Ishikawa (cell line): ENCODE data around the gene CDHR3.

Source experiments
- CEBPB ChIP-seq: IDR thresholded peaks from 2 replicates; pipeline ENCODE4 v1.6.1; 2012
- EP300 ChIP-seq: IDR thresholded peaks from 2 replicates; pipeline ENCODE4 v1.6.1; 2012; ENCODE audit warnings: borderline replicate concordance
- RAD21 ChIP-seq: IDR thresholded peaks from 2 replicates; pipeline ENCODE4 v1.6.1; 2012; ENCODE audit warnings: low read depth
- TAF1 ChIP-seq: IDR thresholded peaks from 2 replicates; pipeline ENCODE4 v1.6.1; 2012; ENCODE audit warnings: low read depth, mild to moderate bottlenecking
- TEAD4 ChIP-seq: IDR thresholded peaks from 2 replicates; pipeline ENCODE4 v1.6.1; 2012
- TF ChIP-seq, protein P1 (sequence below): IDR thresholded peaks from 2 replicates; pipeline ENCODE4 v1.6.1; 2012; ENCODE audit warnings: low read depth, mild to moderate bottlenecking
- TF ChIP-seq, protein P2 (sequence below): IDR thresholded peaks from 2 replicates; pipeline ENCODE4 v1.6.1; 2012

DNA sequence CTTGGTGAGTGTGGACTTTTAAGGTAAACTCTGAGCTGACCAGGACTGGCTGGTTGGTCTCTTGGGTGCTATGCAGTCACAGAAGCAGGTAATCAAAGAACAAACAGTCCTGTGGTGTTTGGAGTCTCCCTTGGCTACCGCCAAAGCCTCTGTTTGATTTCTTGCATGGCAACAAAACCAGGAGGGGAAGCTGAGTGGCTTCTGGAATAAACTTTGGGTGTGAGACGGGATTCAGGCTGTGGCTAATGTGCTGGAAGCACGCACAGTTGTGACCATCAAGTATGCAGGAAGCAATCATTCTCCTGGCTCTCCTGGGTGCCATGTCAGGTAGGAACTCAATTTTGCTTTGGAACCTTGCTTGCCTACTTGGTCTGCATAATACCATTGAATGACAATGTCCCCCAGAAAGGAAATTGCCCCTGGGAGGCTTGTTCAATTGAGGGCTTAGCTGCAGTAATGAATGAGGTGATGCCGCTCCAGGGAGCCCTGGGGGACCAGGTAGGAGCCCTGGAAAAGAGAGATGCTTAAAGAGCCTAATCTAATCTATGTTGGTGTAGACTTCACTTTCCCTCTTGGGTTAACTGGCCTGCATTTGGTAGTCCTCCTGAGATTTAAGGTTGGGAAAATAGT, at the start of gene CDHR3:
- TF ChIP-seq, protein P1, sequence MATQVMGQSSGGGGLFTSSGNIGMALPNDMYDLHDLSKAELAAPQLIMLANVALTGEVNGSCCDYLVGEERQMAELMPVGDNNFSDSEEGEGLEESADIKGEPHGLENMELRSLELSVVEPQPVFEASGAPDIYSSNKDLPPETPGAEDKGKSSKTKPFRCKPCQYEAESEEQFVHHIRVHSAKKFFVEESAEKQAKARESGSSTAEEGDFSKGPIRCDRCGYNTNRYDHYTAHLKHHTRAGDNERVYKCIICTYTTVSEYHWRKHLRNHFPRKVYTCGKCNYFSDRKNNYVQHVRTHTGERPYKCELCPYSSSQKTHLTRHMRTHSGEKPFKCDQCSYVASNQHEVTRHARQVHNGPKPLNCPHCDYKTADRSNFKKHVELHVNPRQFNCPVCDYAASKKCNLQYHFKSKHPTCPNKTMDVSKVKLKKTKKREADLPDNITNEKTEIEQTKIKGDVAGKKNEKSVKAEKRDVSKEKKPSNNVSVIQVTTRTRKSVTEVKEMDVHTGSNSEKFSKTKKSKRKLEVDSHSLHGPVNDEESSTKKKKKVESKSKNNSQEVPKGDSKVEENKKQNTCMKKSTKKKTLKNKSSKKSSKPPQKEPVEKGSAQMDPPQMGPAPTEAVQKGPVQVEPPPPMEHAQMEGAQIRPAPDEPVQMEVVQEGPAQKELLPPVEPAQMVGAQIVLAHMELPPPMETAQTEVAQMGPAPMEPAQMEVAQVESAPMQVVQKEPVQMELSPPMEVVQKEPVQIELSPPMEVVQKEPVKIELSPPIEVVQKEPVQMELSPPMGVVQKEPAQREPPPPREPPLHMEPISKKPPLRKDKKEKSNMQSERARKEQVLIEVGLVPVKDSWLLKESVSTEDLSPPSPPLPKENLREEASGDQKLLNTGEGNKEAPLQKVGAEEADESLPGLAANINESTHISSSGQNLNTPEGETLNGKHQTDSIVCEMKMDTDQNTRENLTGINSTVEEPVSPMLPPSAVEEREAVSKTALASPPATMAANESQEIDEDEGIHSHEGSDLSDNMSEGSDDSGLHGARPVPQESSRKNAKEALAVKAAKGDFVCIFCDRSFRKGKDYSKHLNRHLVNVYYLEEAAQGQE, result no peak
- TF ChIP-seq EP300, result no peak
- no peak for TF ChIP-seq RAD21
- no peak for TF ChIP-seq TAF1
- no peak for TF ChIP-seq CEBPB
- TF ChIP-seq, protein P2, sequence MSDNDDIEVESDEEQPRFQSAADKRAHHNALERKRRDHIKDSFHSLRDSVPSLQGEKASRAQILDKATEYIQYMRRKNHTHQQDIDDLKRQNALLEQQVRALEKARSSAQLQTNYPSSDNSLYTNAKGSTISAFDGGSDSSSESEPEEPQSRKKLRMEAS, result no peak
- no peak for TF ChIP-seq TEAD4
